GM20431 (cell line): ENCODE data around the gene LRRC38.
"Not testable (repeated sequence)": the region's sequence is repeated elsewhere in the genome, so short reads cannot be mapped to it uniquely, and the experiment has no call there.

Experiments
- in situ Hi-C: fragments of 300-500 bp; cut with MseI, MboI; formaldehyde crosslinking; loops from one replicate; pipeline ENCODE4 v1.15.0; 2020; ENCODE audit warnings: low sequenced_read_pairs; ENCODE audit not compliant: unreplicated experiment

The LRRC38 gene

GRCh38 chr1:13513895-13514546, at the start of gene LRRC38:
Gene LRRC38 (minus strand): TSS chr1:13514003. CDS start chr1:13513593, 410 bp downstream.
- in situ Hi-C loops = no loop called here

- in situ Hi-C loops = not testable (repeated sequence)
These were observed 49.2 kb upstream of the LRRC38 start for GRCh38 chr1:13562981-13563380.

GRCh38 chr1:13560541-13560940, 46.7 kb upstream of the LRRC38 start:
- in situ Hi-C loops = no loop called here

GRCh38 chr1:13556224-13556764, 42.5 kb upstream of the LRRC38 start:
- in situ Hi-C loops = no loop called here

GRCh38 chr1:13554798-13555197, 41.0 kb upstream of the LRRC38 start:
- in situ Hi-C loops = no loop called here

- in situ Hi-C loops = no loop called here
These were observed 36.9 kb upstream of the LRRC38 start for GRCh38 chr1:13550663-13551062.

- in situ Hi-C loops = no loop called here
These were observed 35.7 kb upstream of the LRRC38 start for GRCh38 chr1:13549521-13549920.

- in situ Hi-C loops = no loop called here
These were observed 35.2 kb upstream of the LRRC38 start for GRCh38 chr1:13549021-13549420.

- in situ Hi-C loops = no loop called here
These were observed 34.5 kb upstream of the LRRC38 start for GRCh38 chr1:13548281-13548680.

- in situ Hi-C loops = no loop called here
These were observed 33.0 kb upstream of the LRRC38 start for GRCh38 chr1:13546791-13547190.

GRCh38 chr1:13544221-13544556, 30.4 kb upstream of the LRRC38 start:
- in situ Hi-C loops = no loop called here

- in situ Hi-C loops = no loop called here
These were observed 29.8 kb upstream of the LRRC38 start for GRCh38 chr1:13543451-13544220.

- in situ Hi-C loops = no loop called here
These were observed 27.8 kb upstream of the LRRC38 start for GRCh38 chr1:13541435-13542215.

GRCh38 chr1:13540866-13541265, 27.1 kb upstream of the LRRC38 start:
- in situ Hi-C loops = no loop called here

GRCh38 chr1:13539683-13540082, 25.9 kb upstream of the LRRC38 start:
- in situ Hi-C loops = no loop called here

- in situ Hi-C loops = no loop called here
These were observed 25.0 kb upstream of the LRRC38 start for GRCh38 chr1:13538832-13539231.

GRCh38 chr1:13536571-13536970, 22.8 kb upstream of the LRRC38 start:
- in situ Hi-C loops = no loop called here

GRCh38 chr1:13535227-13535626, 21.4 kb upstream of the LRRC38 start:
- in situ Hi-C loops = no loop called here

GRCh38 chr1:13528320-13528719, 14.5 kb upstream of the LRRC38 start:
- in situ Hi-C loops = no loop called here

GRCh38 chr1:13523780-13524477, 10.1 kb upstream of the LRRC38 start:
- in situ Hi-C loops = no loop called here
